GM06990 (cell line): ENCODE measurements around the gene ATP6V0B.
A peak's percentile ranks its signal among the peaks of the same experiment; 100 is the strongest.

Experiments
- DNase-seq: peaks from one replicate; pipeline ENCODE4 v3.0.0-alpha.2; 2011; ENCODE audit not compliant: insufficient read length; ENCODE audit errors: extremely low read depth
- H3K27me3 ChIP-seq: replicated peaks from 2 replicates; pipeline ENCODE4 v1.6.0; 2011; ENCODE audit warnings: low read length; ENCODE audit not compliant: control insufficient read depth, insufficient read depth
- H3K36me3 ChIP-seq: 2 replicates; pipeline ENCODE4 v1.5.1; 2011; ENCODE audit warnings: low read length; ENCODE audit not compliant: control insufficient read depth, insufficient read depth
- H3K4me3 ChIP-seq: replicated peaks from 2 replicates; pipeline ENCODE4 v1.5.1; 2011; ENCODE audit warnings: low read depth, mild to moderate bottlenecking, control low read depth, low read length
- TF ChIP-seq, protein P1 (sequence below): IDR thresholded peaks from 2 replicates; pipeline ENCODE4 v1.5.1; 2011; ENCODE audit warnings: low read length, control low read depth, mild to moderate bottlenecking, inconsistent platforms; ENCODE audit not compliant: insufficient read depth, poor library complexity, severe bottlenecking

The ATP6V0B gene

DNA sequence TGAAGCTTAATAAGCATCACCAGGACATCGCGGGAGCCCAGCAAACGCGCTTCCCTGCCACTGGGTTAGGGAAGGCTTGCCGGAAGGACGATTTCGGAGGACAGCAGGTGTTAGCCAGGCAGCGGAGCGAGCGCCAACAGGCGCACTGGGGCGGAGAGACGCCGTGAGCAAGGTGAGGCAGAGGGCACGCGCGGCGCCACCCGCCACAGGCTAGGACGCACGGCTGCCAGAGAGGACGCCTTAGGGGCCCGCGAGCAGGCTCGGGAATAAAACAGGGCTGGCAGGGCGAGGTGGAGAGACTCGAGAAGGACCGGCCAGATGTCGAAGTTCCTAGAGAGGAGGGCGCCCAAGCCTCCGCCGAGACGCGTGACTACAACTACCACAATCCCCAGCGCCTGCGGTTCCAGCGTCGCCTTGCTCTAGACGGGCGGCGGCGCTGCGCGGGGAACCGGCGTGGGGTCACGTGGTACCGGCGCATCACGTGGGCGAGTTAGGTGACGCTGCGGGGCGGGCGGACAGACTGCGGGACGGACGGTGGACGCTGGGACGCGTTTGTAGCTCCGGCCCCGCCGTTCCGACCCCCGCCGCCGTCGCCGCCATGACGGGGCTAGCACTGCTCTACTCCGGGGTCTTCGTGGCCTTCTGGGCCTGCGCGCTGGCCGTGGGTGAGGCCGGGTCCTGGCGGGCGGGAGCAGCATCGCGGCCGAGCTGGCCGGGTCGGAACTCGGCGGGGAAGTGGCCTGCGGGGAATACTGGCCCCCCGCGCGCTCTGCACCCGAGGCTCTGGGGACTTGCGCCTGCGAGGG is at the start of gene ATP6V0B:
Gene ATP6V0B, plus strand, starts transcription at position 518 of the 806 bp plus-strand sequence. Its CDS starts 81 bp downstream, at position 599.
- Histone ChIP-seq H3K27me3 (no peaks in the 10 kb centered on the region), H3K36me3 (peaks cover 17% of the 10 kb centered on the region), H3K4me3 (peak within 1 kb of the TSS; percentile 91)
- TF ChIP-seq, protein P1, sequence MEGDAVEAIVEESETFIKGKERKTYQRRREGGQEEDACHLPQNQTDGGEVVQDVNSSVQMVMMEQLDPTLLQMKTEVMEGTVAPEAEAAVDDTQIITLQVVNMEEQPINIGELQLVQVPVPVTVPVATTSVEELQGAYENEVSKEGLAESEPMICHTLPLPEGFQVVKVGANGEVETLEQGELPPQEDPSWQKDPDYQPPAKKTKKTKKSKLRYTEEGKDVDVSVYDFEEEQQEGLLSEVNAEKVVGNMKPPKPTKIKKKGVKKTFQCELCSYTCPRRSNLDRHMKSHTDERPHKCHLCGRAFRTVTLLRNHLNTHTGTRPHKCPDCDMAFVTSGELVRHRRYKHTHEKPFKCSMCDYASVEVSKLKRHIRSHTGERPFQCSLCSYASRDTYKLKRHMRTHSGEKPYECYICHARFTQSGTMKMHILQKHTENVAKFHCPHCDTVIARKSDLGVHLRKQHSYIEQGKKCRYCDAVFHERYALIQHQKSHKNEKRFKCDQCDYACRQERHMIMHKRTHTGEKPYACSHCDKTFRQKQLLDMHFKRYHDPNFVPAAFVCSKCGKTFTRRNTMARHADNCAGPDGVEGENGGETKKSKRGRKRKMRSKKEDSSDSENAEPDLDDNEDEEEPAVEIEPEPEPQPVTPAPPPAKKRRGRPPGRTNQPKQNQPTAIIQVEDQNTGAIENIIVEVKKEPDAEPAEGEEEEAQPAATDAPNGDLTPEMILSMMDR: no peak
- peak; percentile 96 for DNase-seq

DNA sequence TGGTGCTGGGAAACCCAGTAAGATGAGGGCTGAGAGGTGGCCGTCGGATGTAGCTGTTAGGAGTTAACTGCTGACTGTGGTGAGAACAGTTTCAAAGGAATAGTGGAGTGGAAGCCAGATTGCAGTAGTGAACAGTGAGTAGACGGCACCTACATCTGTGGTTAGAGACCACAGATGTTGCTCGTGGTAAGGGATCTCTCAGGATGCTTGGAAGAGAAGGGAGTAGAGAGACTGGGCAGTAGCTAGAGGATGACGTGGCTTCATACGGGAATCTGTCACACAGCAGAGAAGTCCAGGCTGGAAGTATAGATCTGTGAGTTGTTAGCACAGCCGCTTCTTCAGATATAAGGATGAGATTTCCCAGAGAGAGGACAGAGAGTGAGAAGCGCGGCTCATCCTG is 48.9 kb upstream of the ATP6V0B start:
- TF ChIP-seq, protein P1: no peak
- Histone ChIP-seq H3K27me3 (no peaks in the 10 kb centered on the region), H3K36me3 (peaks cover 2% of the 10 kb centered on the region; the same call in 1 of the 2 replicates), H3K4me3 (no peak overlapping the region)
- DNase-seq: no peak

DNA sequence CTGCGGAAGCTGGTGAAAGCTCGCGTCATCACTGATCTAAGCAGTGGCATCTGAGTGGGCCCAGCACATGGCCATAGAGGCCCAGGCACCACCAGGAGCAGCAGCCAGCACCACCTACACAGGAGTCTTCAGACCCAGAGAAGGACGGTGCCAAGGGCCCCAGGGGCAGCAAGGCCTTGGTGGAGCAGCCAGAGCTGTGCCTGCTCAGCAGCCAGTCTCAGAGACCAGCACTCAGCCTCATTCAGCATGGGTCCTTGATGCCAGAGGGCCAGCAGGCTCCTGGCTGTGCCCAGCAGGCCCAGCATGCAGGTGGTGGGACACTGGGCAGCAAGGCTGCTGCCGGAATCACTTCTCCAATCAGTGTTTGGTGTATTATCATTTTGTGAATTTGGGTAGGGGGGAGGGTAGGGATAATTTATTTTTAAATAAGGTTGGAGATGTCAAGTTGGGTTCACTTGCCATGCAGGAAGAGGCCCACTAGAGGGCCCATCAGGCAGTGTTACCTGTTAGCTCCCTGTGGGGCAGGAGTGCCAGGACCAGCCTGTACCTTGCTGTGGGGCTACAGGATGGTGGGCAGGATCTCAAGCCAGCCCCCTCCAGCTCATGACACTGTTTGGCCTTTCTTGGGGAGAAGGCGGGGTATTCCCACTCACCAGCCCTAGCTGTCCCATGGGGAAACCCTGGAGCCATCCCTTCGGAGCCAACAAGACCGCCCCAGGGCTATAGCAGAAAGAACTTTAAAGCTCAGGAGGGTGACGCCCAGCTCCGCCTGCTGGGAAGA is 44.4 kb upstream of the ATP6V0B start:
- H3K27me3 ChIP-seq: no peaks in the 10 kb centered on the region
- H3K4me3 ChIP-seq: no peak overlapping the region
- no peak for DNase-seq
- TF ChIP-seq, protein P1: peak; percentile 72
- H3K36me3 ChIP-seq: no peaks in the 10 kb centered on the region

GRCh38 chr1:43930949-43931275 is 43.8 kb upstream of the ATP6V0B start:
- DNase-seq: no peak
- TF ChIP-seq, protein P1: no peak
- no peaks in the 10 kb centered on the region for H3K27me3 ChIP-seq
- H3K4me3 ChIP-seq: no peak overlapping the region
- no peaks in the 10 kb centered on the region for H3K36me3 ChIP-seq

DNA sequence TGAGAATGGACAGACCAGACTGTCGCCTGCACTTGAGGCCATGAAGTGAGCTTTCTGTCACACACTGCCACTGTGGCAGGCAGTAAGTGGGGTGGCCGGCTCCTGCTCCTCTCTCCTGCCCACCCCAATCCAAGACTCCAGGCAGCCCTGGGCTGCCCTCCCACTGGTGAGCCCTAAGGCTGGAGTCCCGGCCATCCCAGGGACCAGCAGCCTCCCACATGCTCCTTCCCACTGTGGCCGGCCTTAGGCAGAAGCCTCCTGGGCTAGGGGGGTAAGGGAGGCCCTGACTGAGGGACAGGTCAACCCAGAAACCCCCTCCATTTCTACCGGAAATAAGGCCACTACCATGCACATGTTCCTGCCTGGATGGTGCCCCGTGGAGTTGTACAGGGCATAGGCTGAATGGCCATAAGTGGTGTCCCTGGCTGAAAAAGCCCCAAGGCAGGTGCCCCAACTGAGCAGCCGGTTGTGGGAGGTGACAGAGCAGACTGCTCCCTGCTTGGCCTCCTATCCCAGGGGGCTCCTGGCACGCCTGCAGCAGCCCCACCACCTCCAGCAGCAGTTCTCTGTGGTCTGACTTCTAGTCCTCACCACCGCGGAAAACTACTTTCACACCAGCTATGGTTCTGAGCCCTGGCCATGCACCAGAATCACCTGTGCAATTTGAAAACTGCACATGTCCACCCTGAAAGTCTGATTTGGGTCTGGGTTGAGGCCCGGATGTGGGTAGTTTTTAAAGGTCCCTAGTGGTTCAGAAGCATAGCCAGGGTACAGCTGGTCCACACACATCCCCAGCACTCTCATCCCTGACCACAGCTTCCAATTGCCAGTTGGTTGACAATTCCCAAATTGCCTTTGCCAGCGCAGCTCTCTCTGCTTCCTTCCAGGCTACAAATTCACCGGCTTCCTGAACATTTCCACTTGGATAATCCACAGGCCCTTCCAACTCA is 42.8 kb upstream of the ATP6V0B start:
- no peaks in the 10 kb centered on the region for H3K36me3 ChIP-seq
- no peak for DNase-seq
- no peaks in the 10 kb centered on the region for H3K27me3 ChIP-seq
- H3K4me3 ChIP-seq: no peak overlapping the region
- TF ChIP-seq, protein P1: no peak
